ENCODE measurements around the gene C12orf75.

Gene C12orf75

DNA sequence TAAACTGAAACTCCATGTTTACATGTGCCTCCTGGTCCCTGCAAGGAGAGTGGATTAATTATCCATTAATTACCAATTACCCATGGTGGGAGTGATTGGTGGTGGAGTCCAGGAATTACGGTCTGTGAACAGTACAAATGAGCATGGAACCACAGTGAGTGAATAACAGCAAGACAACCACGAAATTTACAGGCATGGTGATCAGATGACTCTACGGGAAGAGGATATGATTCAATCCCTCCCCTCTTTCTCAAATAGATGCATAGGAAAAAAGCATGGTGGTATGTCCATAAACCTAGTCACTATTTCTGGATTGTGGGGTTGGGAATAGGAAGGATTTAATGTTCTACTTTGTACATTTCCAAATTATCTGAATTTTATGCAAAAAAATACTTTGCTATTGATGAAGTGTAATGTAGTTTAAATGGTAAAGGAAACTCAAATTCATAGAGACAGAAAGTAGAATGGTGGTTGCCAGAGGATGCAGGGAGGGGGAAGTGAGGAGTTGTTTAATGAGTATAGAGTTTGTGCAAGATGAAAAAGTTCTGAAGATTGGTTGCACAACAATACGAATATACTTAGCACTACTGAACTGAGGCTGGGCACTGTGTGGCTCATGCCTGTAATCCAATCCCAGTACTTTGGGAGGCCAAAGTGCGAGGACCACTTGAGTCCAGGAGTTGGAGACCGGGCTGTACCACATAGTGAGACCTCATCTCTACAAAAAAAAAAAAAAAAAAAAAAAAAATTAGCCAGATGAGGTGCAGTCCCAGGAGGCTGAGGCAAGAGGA, 41.2 kb upstream of the C12orf75 start:
- TF ChIP-seq SUZ12 (IDR thresholded peaks at IDR 0.05), result no peak
- no peak for TF ChIP-seq BHLHE40 (IDR thresholded peaks at IDR 0.05; ENCODE audit: borderline replicate concordance)
- TF ChIP-seq L3MBTL2 (conservative IDR thresholded peaks at IDR 0.05), result no peak
- no peak for TF ChIP-seq NFRKB (IDR thresholded peaks at IDR 0.05)
- TF ChIP-seq FOXA1 (IDR thresholded peaks at IDR 0.05), result no peak
- no peak for TF ChIP-seq ELF4 (IDR thresholded peaks at IDR 0.05)
- TF ChIP-seq CTBP1 (IDR thresholded peaks at IDR 0.05; ENCODE audit: borderline replicate concordance), result no peak
- no peak for TF ChIP-seq LEF1 (IDR thresholded peaks at IDR 0.05; ENCODE audit: borderline replicate concordance)
- TF ChIP-seq SP1 (IDR thresholded peaks at IDR 0.05), result no peak
- TF ChIP-seq FOXM1 (IDR thresholded peaks at IDR 0.05; ENCODE audit: borderline replicate concordance), result no peak
- no peak for TF ChIP-seq HDGF (IDR thresholded peaks at IDR 0.05; ENCODE audit: borderline replicate concordance)
- no peak for TF ChIP-seq ARNT (IDR thresholded peaks at IDR 0.05)
- TF ChIP-seq FOXK2 (IDR thresholded peaks at IDR 0.05), result no peak
- TF ChIP-seq TARDBP (IDR thresholded peaks at IDR 0.05), result no peak
- TF ChIP-seq, protein P1, sequence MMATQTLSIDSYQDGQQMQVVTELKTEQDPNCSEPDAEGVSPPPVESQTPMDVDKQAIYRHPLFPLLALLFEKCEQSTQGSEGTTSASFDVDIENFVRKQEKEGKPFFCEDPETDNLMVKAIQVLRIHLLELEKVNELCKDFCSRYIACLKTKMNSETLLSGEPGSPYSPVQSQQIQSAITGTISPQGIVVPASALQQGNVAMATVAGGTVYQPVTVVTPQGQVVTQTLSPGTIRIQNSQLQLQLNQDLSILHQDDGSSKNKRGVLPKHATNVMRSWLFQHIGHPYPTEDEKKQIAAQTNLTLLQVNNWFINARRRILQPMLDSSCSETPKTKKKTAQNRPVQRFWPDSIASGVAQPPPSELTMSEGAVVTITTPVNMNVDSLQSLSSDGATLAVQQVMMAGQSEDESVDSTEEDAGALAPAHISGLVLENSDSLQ (IDR thresholded peaks at IDR 0.05), result no peak
- no peak for TF ChIP-seq ZNF384 (IDR thresholded peaks at IDR 0.05)
- no peak for DNase-seq (ENCODE audit: extremely low spot score)
- CTCF ChIA-PET, result no interaction called here
- POLR2A ChIA-PET, result no interaction called here

DNA sequence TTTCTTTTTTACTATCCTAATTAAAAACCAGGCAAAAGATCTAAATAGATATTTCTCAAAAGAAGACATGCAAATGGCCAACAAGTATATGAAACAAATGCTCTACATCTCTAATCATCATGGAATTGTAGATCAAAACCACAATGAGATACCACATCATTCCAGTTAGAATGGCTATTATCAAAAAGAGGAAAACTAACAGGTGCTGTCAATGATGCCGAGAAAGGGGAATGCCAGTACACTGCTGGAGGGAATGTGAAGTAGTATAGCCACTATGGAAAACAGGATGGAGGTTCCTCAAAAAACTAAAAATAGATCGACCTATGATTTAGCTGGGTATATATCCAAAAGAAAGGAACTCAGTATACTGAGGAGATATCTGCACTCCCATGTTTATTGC, 39.0 kb upstream of the C12orf75 start:
- no peak for DNase-seq (ENCODE audit: extremely low spot score)
- TF ChIP-seq ZNF384 (IDR thresholded peaks at IDR 0.05), result no peak
- TF ChIP-seq HDGF (IDR thresholded peaks at IDR 0.05; ENCODE audit: borderline replicate concordance), result no peak
- TF ChIP-seq BHLHE40 (IDR thresholded peaks at IDR 0.05; ENCODE audit: borderline replicate concordance), result no peak
- TF ChIP-seq TARDBP (IDR thresholded peaks at IDR 0.05), result no peak
- no peak for TF ChIP-seq FOXK2 (IDR thresholded peaks at IDR 0.05)
- no peak for TF ChIP-seq ARNT (IDR thresholded peaks at IDR 0.05)
- no peak for TF ChIP-seq L3MBTL2 (conservative IDR thresholded peaks at IDR 0.05)
- ChIA-PET POLR2A (interaction anchor here (0.9 kb wide), 1 partner anchor 91 kb away, joined by 3 read pairs; no protein-coding TSS in a partner anchor), CTCF (interaction anchor here (0.6 kb wide), 1 partner anchor 110 kb away, joined by 3 read pairs; no protein-coding TSS in a partner anchor)

DNA sequence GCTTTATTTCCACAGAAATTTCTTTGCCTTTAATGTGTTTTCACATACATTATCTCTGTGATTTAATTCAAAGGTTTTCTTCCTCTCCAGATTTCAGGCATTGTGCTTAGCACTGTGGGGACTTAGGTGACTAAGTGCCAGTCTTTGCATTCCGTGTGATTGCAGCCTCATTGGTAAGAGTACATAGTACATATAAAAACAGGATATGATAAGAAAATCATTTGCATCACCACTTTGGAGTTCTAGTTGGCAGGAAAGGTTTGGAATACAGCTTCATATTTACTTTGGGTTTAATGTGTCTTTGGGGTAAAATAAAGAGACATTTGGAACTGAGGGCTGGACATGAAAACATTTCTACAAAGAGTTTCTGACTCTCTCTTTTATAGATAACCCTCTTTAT, 37.8 kb upstream of the C12orf75 start:
- no peak for TF ChIP-seq L3MBTL2 (conservative IDR thresholded peaks at IDR 0.05)

DNA sequence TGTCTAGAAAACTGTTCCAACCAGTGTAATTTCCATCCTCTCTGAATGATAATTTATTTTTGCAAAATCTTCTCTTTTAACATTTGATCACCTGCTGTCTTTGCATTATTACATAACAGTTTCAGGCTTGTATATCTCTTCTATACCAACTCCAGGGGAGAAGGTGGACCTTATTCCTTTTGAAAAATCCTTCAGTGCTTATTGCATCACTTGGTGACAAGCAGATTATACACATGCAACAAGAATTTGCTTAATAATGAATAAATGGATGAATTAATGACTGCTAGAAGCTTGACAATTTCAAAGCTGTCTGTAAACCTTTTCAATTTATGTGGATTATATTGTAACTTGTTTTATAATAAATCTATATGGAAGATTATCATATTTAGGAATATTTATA, 37.3 kb upstream of the C12orf75 start:
- ChIA-PET POLR2A (no interaction called here), CTCF (no interaction called here)
- TF ChIP-seq LEF1 (IDR thresholded peaks at IDR 0.05; ENCODE audit: borderline replicate concordance), result no peak
- TF ChIP-seq ARNT (IDR thresholded peaks at IDR 0.05), result no peak
- TF ChIP-seq ELF4 (IDR thresholded peaks at IDR 0.05), result no peak
- TF ChIP-seq HDGF (IDR thresholded peaks at IDR 0.05; ENCODE audit: borderline replicate concordance), result no peak
- no peak for TF ChIP-seq SUZ12 (IDR thresholded peaks at IDR 0.05)
- TF ChIP-seq FOXK2 (IDR thresholded peaks at IDR 0.05), result no peak
- no peak for TF ChIP-seq SP1 (IDR thresholded peaks at IDR 0.05)
- no peak for TF ChIP-seq TARDBP (IDR thresholded peaks at IDR 0.05)
- TF ChIP-seq FOXA1 (IDR thresholded peaks at IDR 0.05), result no peak
- TF ChIP-seq BHLHE40 (IDR thresholded peaks at IDR 0.05; ENCODE audit: borderline replicate concordance), result no peak
- no peak for TF ChIP-seq FOXM1 (IDR thresholded peaks at IDR 0.05; ENCODE audit: borderline replicate concordance)
- TF ChIP-seq ZNF384 (IDR thresholded peaks at IDR 0.05), result no peak
- TF ChIP-seq L3MBTL2 (conservative IDR thresholded peaks at IDR 0.05), result no peak
- TF ChIP-seq NFRKB (IDR thresholded peaks at IDR 0.05), result no peak
- TF ChIP-seq, protein P1 (IDR thresholded peaks at IDR 0.05), result no peak
- TF ChIP-seq CTBP1 (IDR thresholded peaks at IDR 0.05; ENCODE audit: borderline replicate concordance), result no peak
- no peak for DNase-seq (ENCODE audit: extremely low spot score)

More for the DNA sequence above, 37.8 kb upstream of the C12orf75 start:
- POLR2A ChIA-PET, result no interaction called here
- CTCF ChIA-PET, result no interaction called here
- no peak for DNase-seq (ENCODE audit: extremely low spot score)

DNA sequence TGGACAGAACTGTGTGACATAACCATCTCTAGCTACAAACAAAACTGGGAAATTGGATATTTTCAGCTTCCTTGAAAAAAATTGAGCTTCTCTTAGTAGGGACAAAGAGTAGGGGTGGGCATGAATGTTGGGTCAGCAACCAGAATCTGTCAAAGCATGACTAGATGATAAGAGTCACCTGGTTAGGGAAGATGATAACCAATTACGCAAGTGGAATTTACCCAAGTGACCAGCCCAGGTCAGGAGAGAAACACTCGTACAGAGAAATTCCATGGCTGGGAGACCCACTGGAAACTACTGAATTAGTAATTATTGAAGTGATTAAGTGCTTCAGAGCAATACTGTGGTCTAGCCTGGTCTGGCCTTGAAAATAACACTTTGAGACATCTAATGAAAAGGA, 36.3 kb upstream of the C12orf75 start:
- ChIA-PET CTCF (no interaction called here), POLR2A (no interaction called here)
- DNase-seq (ENCODE audit: extremely low spot score), result no peak
- TF ChIP-seq TARDBP (IDR thresholded peaks at IDR 0.05) (no peak), L3MBTL2 (conservative IDR thresholded peaks at IDR 0.05) (no peak), SP1 (IDR thresholded peaks at IDR 0.05) (no peak), FOXM1 (IDR thresholded peaks at IDR 0.05; ENCODE audit: borderline replicate concordance) (no peak), FOXK2 (IDR thresholded peaks at IDR 0.05) (no peak), CTBP1 (IDR thresholded peaks at IDR 0.05; ENCODE audit: borderline replicate concordance) (no peak), HDGF (IDR thresholded peaks at IDR 0.05; ENCODE audit: borderline replicate concordance) (no peak), FOXA1 (IDR thresholded peaks at IDR 0.05) (no peak), LEF1 (IDR thresholded peaks at IDR 0.05; ENCODE audit: borderline replicate concordance) (no peak), ELF4 (IDR thresholded peaks at IDR 0.05) (no peak), BHLHE40 (IDR thresholded peaks at IDR 0.05; ENCODE audit: borderline replicate concordance) (no peak), NFRKB (IDR thresholded peaks at IDR 0.05) (no peak), ZNF384 (IDR thresholded peaks at IDR 0.05) (no peak), ARNT (IDR thresholded peaks at IDR 0.05) (no peak), SUZ12 (IDR thresholded peaks at IDR 0.05) (no peak)
- TF ChIP-seq, protein P1 (IDR thresholded peaks at IDR 0.05), result no peak

DNA sequence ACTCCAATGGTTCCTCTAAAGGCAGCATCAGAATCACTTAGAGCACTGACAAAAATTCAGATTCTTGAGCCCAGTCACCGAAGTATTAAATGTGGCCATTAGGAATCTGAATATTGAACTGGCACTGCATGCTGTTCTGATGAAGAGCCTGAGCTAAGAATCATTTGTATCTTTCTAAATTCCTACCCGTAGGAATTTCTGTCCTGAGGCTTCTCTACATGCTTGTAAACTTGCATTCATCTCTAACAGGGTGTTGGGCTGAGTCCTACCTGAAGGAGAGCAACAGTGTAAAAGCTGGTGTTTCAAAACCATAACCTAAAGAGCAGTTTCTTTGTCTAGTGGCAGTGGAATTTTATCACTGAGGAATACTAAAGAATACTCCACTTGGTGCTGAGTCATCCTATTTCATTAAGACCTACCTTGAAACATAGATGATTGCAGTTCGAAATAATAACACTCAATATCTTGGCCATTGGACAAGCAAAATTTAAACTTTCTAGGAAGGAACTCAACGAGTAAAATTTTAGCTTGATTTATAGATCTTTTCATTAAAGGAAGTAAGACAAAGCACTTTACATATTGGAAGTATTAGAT, 35.5 kb upstream of the C12orf75 start:
- no peak for DNase-seq (ENCODE audit: extremely low spot score)

More for the DNA sequence above, 35.5 kb upstream of the C12orf75 start:
- TF ChIP-seq CTBP1 (IDR thresholded peaks at IDR 0.05; ENCODE audit: borderline replicate concordance) (no peak), ARNT (IDR thresholded peaks at IDR 0.05) (no peak), FOXM1 (IDR thresholded peaks at IDR 0.05; ENCODE audit: borderline replicate concordance) (no peak), ZNF384 (IDR thresholded peaks at IDR 0.05) (no peak), L3MBTL2 (conservative IDR thresholded peaks at IDR 0.05) (no peak), LEF1 (IDR thresholded peaks at IDR 0.05; ENCODE audit: borderline replicate concordance) (no peak), BHLHE40 (IDR thresholded peaks at IDR 0.05; ENCODE audit: borderline replicate concordance) (no peak), NFRKB (IDR thresholded peaks at IDR 0.05) (no peak), SUZ12 (IDR thresholded peaks at IDR 0.05) (no peak)
- TF ChIP-seq, protein P1 (IDR thresholded peaks at IDR 0.05), result no peak
- POLR2A ChIA-PET, result no interaction called here
- CTCF ChIA-PET, result no interaction called here

Measured in HEK293T (cell line).